K562 (cell line): ENCODE data around the gene SERPINE2. TPM values are rescaled to one million over a fixed set of nuclear protein-coding genes. Genes with fewer than 3 reads are reported as not detected.

Experiments
- ATAC-seq: fragments of 200-7000 bp; cut with Tn5 transposase; 3 replicates; pipeline ENCODE4 v1.9.1; 2020; ENCODE audit warnings: moderate library complexity
- BruUV-seq: library from RNA; stranded (reverse); fragments of 400-500 nt; replicated peaks from 2 replicates; lab custom pipeline; 2021; lab: Mats Ljungman, UMichigan
- CTCF ChIA-PET: fragments of 300-600 bp; formaldehyde crosslinking; extraction: SDS; loops from one replicate; lab custom pipeline; 2021; ENCODE audit warnings: low intra/inter-chr PET ratio; lab: Yijun Ruan, JAX
- POLR2A ChIA-PET: fragments of 300-600, 350-650 bp; sonication (Branson Sonifier 250); formaldehyde crosslinking; extraction: SDS; loops from one replicate; lab custom pipeline; 2021; ENCODE audit warnings: antibody characterized with exemption, inconsistent platforms; lab: Yijun Ruan, JAX
- DNase-seq, 4 experiments: peaks; one replicate each; pipeline versions ENCODE4 v3.0.0 to v3.0.0-alpha.2; 2011 to 2018; ENCODE audit warnings: low spot score in 3 of 4, mixed read lengths in 3 of 4; ENCODE audit errors: extremely low read depth in 1 of 4
- FAIRE-seq: peaks from 2 replicates; lab custom pipeline; 2011; peaks lifted over from hg19 to GRCh38; lab: Jason Lieb, UNC
- H2AFZ ChIP-seq: 2 replicates; pipeline ENCODE4 v1.6.0; 2011; ENCODE audit warnings: low read depth, low read length, control low read depth, inconsistent platforms
- H3K27ac ChIP-seq: fragments of 200-600 bp; 3 replicates; pipeline ENCODE4 v1.8.0; 2011; ENCODE audit warnings: low read depth, mild to moderate bottlenecking, control low read depth, inconsistent platforms, low read length, moderate library complexity, mixed read lengths; ENCODE audit errors: extremely low read depth
- H3K27me3 ChIP-seq, 2 experiments: fragments of 300-600 bp in 1 of 2; 2 replicates in 1 of 2; 3 replicates in 1 of 2; pipeline versions ENCODE4 v1.6.0 to v1.8.0; 2011; ENCODE audit warnings: inconsistent platforms in 2 of 2, low read length in 2 of 2, mild to moderate bottlenecking in 1 of 2, mixed read lengths in 1 of 2, moderate library complexity in 1 of 2; ENCODE audit not compliant: control insufficient read depth in 2 of 2, insufficient read depth in 2 of 2
- H3K36me3 ChIP-seq: fragments of 300-600 bp; 3 replicates; pipeline ENCODE4 v1.8.0; 2011; ENCODE audit warnings: mild to moderate bottlenecking, low read length, inconsistent platforms; ENCODE audit not compliant: control insufficient read depth, insufficient read depth
- H3K4me1 ChIP-seq, 2 experiments: fragments of 200-600 bp in 1 of 2; replicated peaks in 1 of 2; 2 replicates in 1 of 2; 3 replicates in 1 of 2; pipeline versions ENCODE4 v1.5.1 to v1.8.0; 2011; ENCODE audit warnings: inconsistent platforms in 2 of 2, low read length in 2 of 2, mild to moderate bottlenecking in 1 of 2, mixed read lengths in 1 of 2, moderate library complexity in 1 of 2; ENCODE audit not compliant: control insufficient read depth in 2 of 2, insufficient read depth in 2 of 2
- H3K4me2 ChIP-seq: 2 replicates; pipeline ENCODE4 v1.6.1; 2011; ENCODE audit warnings: low read length, control low read depth, inconsistent platforms, mixed read lengths; ENCODE audit not compliant: insufficient read depth
- H3K4me3 ChIP-seq: fragments of 200-600 bp; sonication (generic), shearing (Covaris generic); 2 replicates; pipeline ENCODE4 v1.5.1; 2016; ENCODE audit warnings: control low read depth, inconsistent platforms
- H3K79me2 ChIP-seq: fragments of 200-600 bp; 3 replicates; pipeline ENCODE4 v1.8.0; 2011; ENCODE audit warnings: low read length, inconsistent platforms; ENCODE audit not compliant: control insufficient read depth, insufficient read depth
- H3K9ac ChIP-seq, 2 experiments: 2 replicates each; pipeline versions ENCODE4 v1.6.0 to v1.6.1; 2011; ENCODE audit warnings: low read depth in 2 of 2, low read length in 2 of 2, control low read depth in 1 of 2, inconsistent platforms in 1 of 2, mild to moderate bottlenecking in 1 of 2, mixed read lengths in 1 of 2; ENCODE audit not compliant: insufficient read depth in 1 of 2
- H3K9me1 ChIP-seq: one replicate; pipeline ENCODE4 v1.6.0; 2011; ENCODE audit warnings: inconsistent platforms, mild to moderate bottlenecking, low read length, moderate library complexity; ENCODE audit not compliant: control insufficient read depth, insufficient read depth
- H3K9me3 ChIP-seq: replicated peaks from 2 replicates; pipeline ENCODE4 v1.5.1; 2011; ENCODE audit warnings: low read depth, low read length, inconsistent platforms; ENCODE audit not compliant: control insufficient read depth, insufficient read depth
- H4K20me1 ChIP-seq: replicated peaks from 2 replicates; pipeline ENCODE4 v1.6.1; 2011; ENCODE audit warnings: low read length, inconsistent platforms, mixed read lengths; ENCODE audit not compliant: control insufficient read depth, insufficient read depth
- CXXC5 ChIP-seq: fragments of 250-450 bp; sonication (Bioruptor Pico); IDR thresholded peaks from 2 replicates; pipeline ENCODE4 v1.8.0; 2022; ENCODE audit warnings: inconsistent platforms, mild to moderate bottlenecking, moderate library complexity
- FOXA3 ChIP-seq, 2 experiments: fragments of 450-650 bp in 1 of 2; sonication (generic) in 1 of 2; formaldehyde crosslinking; IDR thresholded peaks in 1 of 2; conservative IDR thresholded peaks in 1 of 2; 2 replicates each; pipeline versions ENCODE4 v1.4.0 to v1.8.0; 2020 to 2022; ENCODE audit warnings: mild to moderate bottlenecking in 2 of 2, missing genetic modification reagents in 1 of 2
- RNF2 ChIP-seq: sonication (generic); IDR thresholded peaks from 2 replicates; pipeline ENCODE4 v1.6.1; 2016
- TEAD4 ChIP-seq, 2 experiments: sonication (generic) in 1 of 2; formaldehyde crosslinking in 1 of 2; IDR thresholded peaks; 2 replicates each; pipeline versions ENCODE4 v1.6.1 to v1.8.0; 2012 to 2022; ENCODE audit warnings: borderline replicate concordance in 1 of 2, inconsistent platforms in 1 of 2, low read length in 1 of 2, mild to moderate bottlenecking in 1 of 2, missing genetic modification reagents in 1 of 2
- ZNF766 ChIP-seq: fragments of 200-800 bp; sonication (Bioruptor generic); conservative IDR thresholded peaks from 2 replicates; pipeline ENCODE4 v1.6.1; 2016; ENCODE audit warnings: missing genetic modification characterization, missing compliant biosample characterization
- WGBS: fragments of 100-300 bp; shearing (Covaris generic); methylation state at CpG from one replicate; pipeline ENCODE4 v1.1.6; 2016; ENCODE audit warnings: low coverage, mixed read lengths; ENCODE audit not compliant: insufficient coverage; ENCODE audit errors: missing lambda C conversion rate; 5-methylcytosine and 5-hydroxymethylcytosine counted together
- in situ Hi-C: fragments of 300-500 bp; cut with MboI; formaldehyde crosslinking; loops from 4 replicates; pipeline ENCODE4 v1.15.0; 2018; ENCODE audit warnings: inconsistent platforms, mixed read lengths
- intact Hi-C: fragments of 100-400 bp; cut with micrococcal nuclease; formaldehyde crosslinking; loops from 2 replicates; pipeline ENCODE4 v1.14.2; 2022
- polyA plus RNA-seq, 8 experiments: library from polyadenylated mRNA; depleted of rRNA in 4 of 8; stranded (reverse) in 5 of 8; unstranded in 3 of 8; fragments of >200 nt; fragmentation: Nextera tagmentation in 2 of 8; fragmentation: Illumina TruSeq in 1 of 8; extraction: Ambion mirVana in 2 of 8; extraction: Trizol in 1 of 8; gene quantifications; 2 replicates each; pipeline versions ENCODE4 v1.2.1 to v1.2.3, GENCODE V29; 2011 to 2014; ENCODE audit warnings: inconsistent platforms in 1 of 8, missing spikeins in 1 of 8
- total RNA-seq, 7 experiments: library from RNA; depleted of rRNA in 6 of 7; stranded (reverse); fragments of >200 nt in 6 of 7; fragmentation: Illumina TruSeq in 2 of 7; extraction: Trizol in 2 of 7; gene quantifications; 2 replicates each; pipeline versions ENCODE4 v1.2.1 to v1.2.3, GENCODE V29; 2011 to 2021; ENCODE audit warnings: low replicate concordance in 1 of 7
- TF ChIP-seq, protein P1 (sequence below): fragments of 250-450 bp; sonication (Bioruptor Pico); IDR thresholded peaks from 2 replicates; pipeline ENCODE4 v1.9.0; 2021; ENCODE audit warnings: mild to moderate bottlenecking
- TF ChIP-seq, protein P2 (sequence below), 2 experiments: fragments of 450-650 bp; IDR thresholded peaks; 2 replicates each; pipeline ENCODE4 v1.6.1; 2016; ENCODE audit warnings: mild to moderate bottlenecking in 2 of 2, borderline replicate concordance in 1 of 2, low read depth in 1 of 2, moderate library complexity in 1 of 2

Gene SERPINE2
- total and polyA plus RNA-seq, 9 of the 15 experiments (the other 6 are each of a cell fraction or from before 2014, with no cell fraction given), result 0.03 to 0.16 (median 0.13) TPM; not detected in 6

- ATAC-seq (no peak), DNase-seq (no peak), FAIRE-seq (no peak)
- in situ Hi-C loops, result no loop called here
- CTCF ChIA-PET, result no interaction called here
- no peak overlapping the region for H3K4me3 ChIP-seq
- 0% methylated on average over 4 of the region's 4 CpGs for whole genome bisulfite sequencing
- POLR2A ChIA-PET, result no interaction called here
- no peaks in the 10 kb centered on the region for H3K9me1 ChIP-seq
- BruUV-seq, result no TSS peak
- intact Hi-C loops, result no loop called here
- H3K27ac ChIP-seq, result no peak overlapping the region
- no peak for TF ChIP-seq FOXA3 (CRISPR knock-in tag; conservative IDR thresholded peaks at IDR 0.05 in 1 of 2, IDR thresholded peaks at IDR 0.05 in 1 of 2)
- TF ChIP-seq RNF2, result no peak
- TF ChIP-seq, protein P1, sequence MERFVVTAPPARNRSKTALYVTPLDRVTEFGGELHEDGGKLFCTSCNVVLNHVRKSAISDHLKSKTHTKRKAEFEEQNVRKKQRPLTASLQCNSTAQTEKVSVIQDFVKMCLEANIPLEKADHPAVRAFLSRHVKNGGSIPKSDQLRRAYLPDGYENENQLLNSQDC (CRISPR knock-in tag), result no peak
- TF ChIP-seq CXXC5, result no peak
- TF ChIP-seq, protein P2, sequence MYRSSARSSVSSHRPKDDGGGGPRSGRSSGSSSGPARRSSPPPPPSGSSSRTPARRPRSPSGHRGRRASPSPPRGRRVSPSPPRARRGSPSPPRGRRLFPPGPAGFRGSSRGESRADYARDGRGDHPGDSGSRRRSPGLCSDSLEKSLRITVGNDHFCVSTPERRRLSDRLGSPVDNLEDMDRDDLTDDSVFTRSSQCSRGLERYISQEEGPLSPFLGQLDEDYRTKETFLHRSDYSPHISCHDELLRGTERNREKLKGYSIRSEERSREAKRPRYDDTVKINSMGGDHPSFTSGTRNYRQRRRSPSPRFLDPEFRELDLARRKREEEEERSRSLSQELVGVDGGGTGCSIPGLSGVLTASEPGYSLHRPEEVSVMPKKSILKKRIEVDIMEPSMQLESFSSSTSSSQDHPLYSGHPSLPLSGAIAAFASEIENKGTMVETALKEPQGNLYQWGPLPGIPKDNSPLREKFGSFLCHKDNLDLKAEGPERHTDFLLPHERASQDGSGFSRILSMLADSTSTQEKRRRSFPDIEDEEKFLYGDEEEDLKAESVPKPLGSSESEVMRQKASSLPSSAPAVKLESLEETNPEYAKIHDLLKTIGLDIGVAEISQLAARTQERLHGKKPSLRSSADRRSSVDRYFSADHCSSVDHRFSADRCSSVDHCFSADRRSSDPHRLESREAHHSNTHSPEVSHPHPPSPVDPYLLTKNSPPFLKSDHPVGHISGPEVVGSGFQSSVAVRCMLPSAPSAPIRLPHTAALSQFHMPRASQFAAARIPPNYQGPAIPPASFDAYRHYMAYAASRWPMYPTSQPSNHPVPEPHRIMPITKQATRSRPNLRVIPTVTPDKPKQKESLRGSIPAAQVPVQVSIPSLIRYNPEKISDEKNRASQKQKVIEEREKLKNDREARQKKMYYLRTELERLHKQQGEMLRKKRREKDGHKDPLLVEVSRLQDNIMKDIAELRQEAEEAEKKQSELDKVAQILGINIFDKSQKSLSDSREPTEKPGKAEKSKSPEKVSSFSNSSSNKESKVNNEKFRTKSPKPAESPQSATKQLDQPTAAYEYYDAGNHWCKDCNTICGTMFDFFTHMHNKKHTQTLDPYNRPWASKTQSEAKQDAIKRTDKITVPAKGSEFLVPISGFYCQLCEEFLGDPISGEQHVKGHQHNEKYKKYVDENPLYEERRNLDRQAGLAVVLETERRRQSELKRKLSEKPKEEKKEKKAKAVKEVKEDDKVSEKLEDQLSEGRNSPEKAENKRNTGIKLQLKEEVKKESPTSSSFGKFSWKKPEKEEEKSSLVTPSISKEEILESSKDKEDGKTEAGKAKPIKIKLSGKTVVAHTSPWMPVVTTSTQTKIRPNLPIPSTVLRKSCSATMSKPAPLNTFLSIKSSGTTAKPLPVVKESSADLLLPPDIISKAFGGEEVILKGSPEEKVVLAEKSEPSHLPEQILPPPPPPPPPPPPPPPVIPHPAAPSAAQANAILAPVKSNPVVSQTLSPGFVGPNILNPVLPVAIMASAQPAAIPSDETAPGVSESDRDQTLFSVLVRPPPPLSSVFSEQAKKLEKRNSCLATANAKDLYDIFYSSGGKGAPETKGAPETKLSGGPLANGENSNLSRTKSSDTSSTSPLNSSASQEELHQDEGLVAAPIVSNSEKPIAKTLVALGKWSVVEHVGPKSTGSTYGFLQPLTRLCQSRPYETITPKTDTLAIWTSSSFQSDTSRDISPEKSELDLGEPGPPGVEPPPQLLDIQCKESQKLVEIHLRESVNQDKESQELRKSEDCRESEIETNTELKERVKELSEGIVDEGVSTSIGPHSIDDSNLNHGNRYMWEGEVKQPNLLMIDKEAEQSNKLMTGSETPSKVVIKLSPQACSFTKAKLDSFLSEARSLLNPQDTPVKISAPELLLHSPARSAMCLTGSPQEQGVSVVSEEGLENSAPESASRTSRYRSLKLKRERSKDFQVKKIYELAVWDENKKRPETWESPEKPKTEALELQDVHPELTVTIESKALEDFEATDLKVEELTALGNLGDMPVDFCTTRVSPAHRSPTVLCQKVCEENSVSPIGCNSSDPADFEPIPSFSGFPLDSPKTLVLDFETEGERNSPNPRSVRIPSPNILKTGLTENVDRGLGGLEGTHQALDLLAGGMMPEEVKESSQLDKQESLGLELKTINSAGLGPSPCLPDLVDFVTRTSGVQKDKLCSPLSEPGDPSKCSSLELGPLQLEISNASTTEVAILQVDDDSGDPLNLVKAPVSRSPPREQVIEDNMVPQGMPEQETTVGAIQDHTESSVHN (IDR thresholded peaks at IDR 0.05; ENCODE audit: borderline replicate concordance in 1 of 2, low read depth in 1 of 2), result no peak
- no peak for TF ChIP-seq TEAD4 (IDR thresholded peaks at IDR 0.05; ENCODE audit: low read length)
- TF ChIP-seq TEAD4 (CRISPR knock-in tag; IDR thresholded peaks at IDR 0.05; ENCODE audit: borderline replicate concordance), result no peak
- no peak for TF ChIP-seq ZNF766 (CRISPR knock-in tag)
- H4K20me1 ChIP-seq, result no peaks in the 10 kb centered on the region
- H3K36me3 ChIP-seq, result no peaks in the 10 kb centered on the region
- H2AFZ ChIP-seq, result no peak overlapping the region
- no peaks in the 10 kb centered on the region; the same call in 1 of the 2 replicates for H3K9me3 ChIP-seq
- no peaks in the 10 kb centered on the region; a peak in 1 of 5 replicates for H3K4me1 ChIP-seq
- H3K27me3 ChIP-seq, result peaks cover 1 to 11% of the 10 kb centered on the region in 2 experiments; a peak in 3 of 5 replicates
- no peak overlapping the region for H3K4me2 ChIP-seq
- no peak overlapping the region for H3K9ac ChIP-seq
- H3K79me2 ChIP-seq, result no peaks in the 10 kb centered on the region
These were observed 6.8 kb downstream of the SERPINE2 start for GRCh38 chr2:224032283-224032682.
